Breast epithelium (tissue), 4 donors: ENCODE measurements around the gene SIGMAR1. TPM values are rescaled to one million over a fixed set of nuclear protein-coding genes. Genes with fewer than 3 reads are reported as not detected.

Source experiments
- DNase-seq, 2 donors: peaks; one replicate each; pipeline ENCODE4 v3.0.0-alpha.2; 2019; ENCODE audit warnings: low spot score in 2 of 2
- H3K27ac ChIP-seq, 2 donors: fragments of 200-600 bp; sonication (generic) in 1 of 2; one replicate each; pipeline ENCODE4 v1.5.1; 2016 to 2019; ENCODE audit warnings: mild to moderate bottlenecking in 1 of 2
- H3K27me3 ChIP-seq, 2 donors: fragments of 200-600 bp; sonication (generic) in 1 of 2; one replicate each; pipeline versions ENCODE4 v1.5.1 to v1.6.0; 2017 to 2019; ENCODE audit warnings: control low read depth in 1 of 2, mild to moderate bottlenecking in 1 of 2
- H3K36me3 ChIP-seq: fragments of 200-600 bp; one replicate; pipeline ENCODE4 v1.5.1; 2019
- H3K4me1 ChIP-seq, 2 donors: fragments of 200-600 bp; sonication (generic); one replicate each; pipeline ENCODE4 v1.5.1; 2016 to 2019; ENCODE audit warnings: control low read depth in 1 of 2
- H3K4me3 ChIP-seq, 3 donors: fragments of 200-600 bp; sonication (generic); 1 replicate in 2 of 3; 2 replicates in 1 of 3; pipeline ENCODE4 v1.5.1; 2016 to 2019; ENCODE audit warnings: mild to moderate bottlenecking in 3 of 3, moderate library complexity in 2 of 3
- H3K9me3 ChIP-seq, 2 donors: fragments of 200-600 bp; sonication (generic) in 1 of 2; one replicate each; pipeline ENCODE4 v1.5.1; 2016 to 2019; ENCODE audit warnings: control low read depth in 1 of 2
- POLR2A ChIP-seq: fragments of 450-650 bp; IDR thresholded peaks from one replicate; pipeline ENCODE4 v1.6.1; 2016; ENCODE audit warnings: antibody characterized with exemption, mild to moderate bottlenecking, moderate library complexity
- POLR2AphosphoS5 ChIP-seq, 3 donors: sonication (generic); formaldehyde crosslinking; IDR thresholded peaks; one replicate each; pipeline ENCODE4 v1.6.1; 2017; ENCODE audit warnings: antibody characterized with exemption in 3 of 3
- intact Hi-C: fragments of 100-400 bp; cut with DNase I; formaldehyde crosslinking; loops from one replicate; pipeline ENCODE4 v1.15.1; 2023; ENCODE audit warnings: low total_unique reads
- total RNA-seq, 3 donors: library from RNA; depleted of rRNA; stranded (reverse); fragments of >200 nt; gene quantifications; one replicate each; pipeline ENCODE4 v1.1.0, GENCODE V29; 2016
- TF ChIP-seq, protein P1 (sequence below), 3 donors: fragments of 450-650 bp; IDR thresholded peaks; one replicate each; pipeline ENCODE4 v1.5.1; 2016 to 2017; ENCODE audit warnings: antibody characterized with exemption in 3 of 3, mild to moderate bottlenecking in 3 of 3, moderate library complexity in 3 of 3

The SIGMAR1 gene
- total RNA-seq, 3 donors from 2014 or later = 62.6 to 84.8 (median 70.8) TPM

DNA sequence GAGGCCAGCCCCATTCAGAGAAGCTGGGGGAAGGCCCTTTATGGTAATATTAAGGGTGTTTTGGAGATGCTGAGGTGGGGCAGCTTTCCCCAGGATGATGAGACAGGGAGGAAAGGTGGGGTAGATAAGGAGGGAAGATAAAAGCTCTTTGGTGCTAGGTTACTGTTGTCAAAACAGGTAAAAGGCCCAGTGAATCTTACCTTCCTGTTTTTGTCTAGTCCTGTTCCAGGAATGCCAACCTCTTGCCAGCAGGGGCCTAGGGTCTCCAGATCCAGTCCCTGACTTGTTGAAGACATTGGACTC, 25.7 kb upstream of the SIGMAR1 start:
- DNase-seq = no peak
- TF ChIP-seq, protein P1, sequence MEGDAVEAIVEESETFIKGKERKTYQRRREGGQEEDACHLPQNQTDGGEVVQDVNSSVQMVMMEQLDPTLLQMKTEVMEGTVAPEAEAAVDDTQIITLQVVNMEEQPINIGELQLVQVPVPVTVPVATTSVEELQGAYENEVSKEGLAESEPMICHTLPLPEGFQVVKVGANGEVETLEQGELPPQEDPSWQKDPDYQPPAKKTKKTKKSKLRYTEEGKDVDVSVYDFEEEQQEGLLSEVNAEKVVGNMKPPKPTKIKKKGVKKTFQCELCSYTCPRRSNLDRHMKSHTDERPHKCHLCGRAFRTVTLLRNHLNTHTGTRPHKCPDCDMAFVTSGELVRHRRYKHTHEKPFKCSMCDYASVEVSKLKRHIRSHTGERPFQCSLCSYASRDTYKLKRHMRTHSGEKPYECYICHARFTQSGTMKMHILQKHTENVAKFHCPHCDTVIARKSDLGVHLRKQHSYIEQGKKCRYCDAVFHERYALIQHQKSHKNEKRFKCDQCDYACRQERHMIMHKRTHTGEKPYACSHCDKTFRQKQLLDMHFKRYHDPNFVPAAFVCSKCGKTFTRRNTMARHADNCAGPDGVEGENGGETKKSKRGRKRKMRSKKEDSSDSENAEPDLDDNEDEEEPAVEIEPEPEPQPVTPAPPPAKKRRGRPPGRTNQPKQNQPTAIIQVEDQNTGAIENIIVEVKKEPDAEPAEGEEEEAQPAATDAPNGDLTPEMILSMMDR (IDR thresholded peaks at IDR 0.05) = no peak
- no peak overlapping the region for H3K4me3 ChIP-seq
- no peaks in the 10 kb centered on the region for H3K36me3 ChIP-seq
- intact Hi-C loops = no loop called here
- H3K27ac ChIP-seq = peak overlapping the region; percentile 36 to 97
- H3K9me3 ChIP-seq = no peaks in the 10 kb centered on the region
- no peaks in the 10 kb centered on the region for H3K4me1 ChIP-seq
- H3K27me3 ChIP-seq = no peaks in the 10 kb centered on the region

GRCh38 chr9:34662526-34663302, 25.1 kb upstream of the SIGMAR1 start, which contains the start of gene CCL27:
Gene CCL27, minus strand, starts transcription at chr9:34662657. Its CDS starts 24 bp downstream, at chr9:34662633.
- Histone ChIP-seq H3K9me3 (no peaks in the 10 kb centered on the region), H3K4me1 (no peaks in the 10 kb centered on the region), H3K4me3 (no peak within 1 kb of the TSS), H3K36me3 (no peaks in the 10 kb centered on the region), H3K27ac (peak within 1 kb of the TSS; percentile 36 to 97), H3K27me3 (no peaks in the 10 kb centered on the region)
- TF ChIP-seq POLR2AphosphoS5 (IDR thresholded peaks at IDR 0.05) (no peak), POLR2A (no peak)
- TF ChIP-seq, protein P1 (IDR thresholded peaks at IDR 0.05) = no peak
- DNase-seq = no peak
- intact Hi-C loops = no loop called here

DNA sequence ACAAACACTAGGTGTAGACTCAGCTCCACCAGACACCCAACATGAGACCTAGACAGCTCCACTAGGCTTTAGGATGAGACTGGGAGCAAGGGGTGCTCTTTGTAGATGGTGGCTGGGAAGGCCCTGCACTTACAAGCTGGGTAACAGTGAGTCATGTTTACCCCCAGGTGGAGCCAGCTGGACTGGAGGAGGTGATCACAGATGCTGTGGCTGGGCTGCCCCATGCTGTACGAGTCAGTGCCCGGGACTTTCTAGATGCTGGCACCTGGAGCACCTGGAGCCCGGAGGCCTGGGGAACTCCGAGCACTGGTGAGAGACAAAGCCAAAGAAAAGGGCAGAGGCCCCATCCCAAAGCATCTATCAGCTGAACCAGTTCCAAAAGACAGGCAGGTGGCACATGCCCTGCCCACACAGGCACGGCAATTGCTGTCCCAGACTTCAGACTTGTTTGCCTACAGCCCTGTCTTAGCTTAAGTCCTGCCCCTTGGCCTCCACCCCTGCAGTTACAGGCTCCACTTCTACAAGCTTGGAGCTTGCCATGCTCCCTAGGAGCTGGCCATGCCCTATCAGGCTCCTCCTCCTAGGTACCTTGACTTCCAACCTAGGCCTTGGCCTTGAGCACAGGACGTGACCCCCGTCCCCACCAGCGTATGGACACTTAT, 22.1 kb upstream of the SIGMAR1 start:
- intact Hi-C loops = no loop called here
- DNase-seq = no peak
- Histone ChIP-seq H3K4me3 (no peak overlapping the region), H3K9me3 (no peaks in the 10 kb centered on the region), H3K36me3 (no peaks in the 10 kb centered on the region), H3K4me1 (peaks cover 1 to 9% of the 10 kb centered on the region in 2 donors), H3K27me3 (no peaks in the 10 kb centered on the region), H3K27ac (no peak overlapping the region)
- TF ChIP-seq POLR2A = no peak
- TF ChIP-seq, protein P1 (IDR thresholded peaks at IDR 0.05) = no peak
- TF ChIP-seq POLR2AphosphoS5 (IDR thresholded peaks at IDR 0.05) = no peak

GRCh38 chr9:34658461-34658860, 20.9 kb upstream of the SIGMAR1 start:
- intact Hi-C loops = no loop called here
- Histone ChIP-seq H3K27me3 (no peaks in the 10 kb centered on the region), H3K4me3 (no peak overlapping the region), H3K27ac (no peak overlapping the region), H3K9me3 (no peaks in the 10 kb centered on the region), H3K36me3 (no peaks in the 10 kb centered on the region), H3K4me1 (peaks cover 5 to 22% of the 10 kb centered on the region in 2 donors)
- no peak for DNase-seq
- TF ChIP-seq POLR2AphosphoS5 (IDR thresholded peaks at IDR 0.05) (no peak), POLR2A (no peak)
- TF ChIP-seq, protein P1 (IDR thresholded peaks at IDR 0.05) = no peak

- TF ChIP-seq POLR2A (no peak), POLR2AphosphoS5 (IDR thresholded peaks at IDR 0.05) (no peak)
- TF ChIP-seq, protein P1 (IDR thresholded peaks at IDR 0.05) = no peak
- Histone ChIP-seq H3K36me3 (no peaks in the 10 kb centered on the region), H3K27me3 (no peaks in the 10 kb centered on the region), H3K4me1 (peaks cover 11 to 34% of the 10 kb centered on the region in 2 donors), H3K4me3 (no peak overlapping the region), H3K9me3 (no peaks in the 10 kb centered on the region), H3K27ac (no peak overlapping the region)
- DNase-seq = no peak
- intact Hi-C loops = no loop called here
Measured at GRCh38 chr9:34656992-34657391, 19.4 kb upstream of the SIGMAR1 start.
